ENCODE measurements around the gene LRRK1.
A peak's percentile ranks its signal among the peaks of the same experiment; 100 is the strongest.

LRRK1 gene

DNA sequence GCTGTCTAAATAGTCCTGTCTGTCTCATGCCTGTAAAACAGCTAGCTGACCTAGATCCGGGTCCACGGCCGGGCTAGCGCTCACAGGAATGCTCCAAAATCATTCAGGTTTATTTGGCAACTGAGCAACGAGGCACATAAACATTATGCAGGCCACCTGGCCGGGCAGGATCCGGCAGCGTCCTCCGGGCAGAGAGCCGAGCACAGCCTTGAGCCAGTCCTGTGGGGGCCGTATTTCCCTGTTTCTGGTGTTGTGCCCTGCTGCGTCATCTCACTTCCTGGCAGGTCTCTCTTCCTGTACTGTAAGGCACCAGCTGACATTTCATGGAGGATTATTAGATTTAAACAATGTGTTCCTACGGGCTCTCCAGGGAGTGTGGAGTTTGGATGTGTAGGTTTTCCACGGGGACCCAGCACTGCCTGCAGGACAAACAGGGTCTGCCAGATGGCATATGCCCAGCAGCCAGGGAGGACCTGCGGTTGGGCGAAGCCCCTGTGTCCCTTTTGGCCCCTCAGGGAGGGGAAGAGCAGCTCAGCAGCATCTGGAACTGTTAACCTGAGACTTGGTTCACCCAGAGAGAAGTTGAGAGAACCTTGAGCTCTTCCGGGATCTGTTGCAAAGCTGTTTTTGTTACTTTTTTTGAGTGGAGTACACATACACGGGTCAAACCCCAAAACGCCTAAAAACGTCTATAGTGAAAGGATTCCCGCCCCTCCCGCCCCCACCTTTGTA lies 16.6 kb upstream of the LRRK1 start:
- Histone ChIP-seq H4K8ac (ENCODE audit: low read depth, low read length) (no peak overlapping the region), H3K23ac (ENCODE audit: low read depth, low read length, poor library complexity) (no peak overlapping the region), H3K36me3 (replicated peaks in 1 of 2; ENCODE audit: control insufficient read depth in 2 of 2, insufficient read depth in 2 of 2, low read length in 2 of 2) (no peaks in the 10 kb centered on the region), H3K4me3 (ENCODE audit: low read length in 2 of 2) (no peak overlapping the region), H2AFZ (ENCODE audit: low read length) (no peak overlapping the region), H2AK5ac (ENCODE audit: low read depth, low read length) (no peak overlapping the region), H3K27ac (replicated peaks; ENCODE audit: low read length) (no peak overlapping the region), H2BK12ac (ENCODE audit: low read length) (no peak overlapping the region), H3K14ac (ENCODE audit: low read length) (no peak overlapping the region), H2BK120ac (ENCODE audit: low read depth, low read length) (no peak overlapping the region), H3K4ac (ENCODE audit: low read length) (no peak overlapping the region), H3K27me3 (ENCODE audit: control insufficient read depth in 3 of 3, insufficient read depth in 3 of 3, low read depth in 1 of 3, low read length in 3 of 3) (peaks cover 0 to 15% (median 0%) of the 10 kb centered on the region in 3 experiments), H3K4me1 (ENCODE audit: control insufficient read depth in 2 of 2, insufficient read depth in 1 of 2, low read depth in 1 of 2, low read length in 2 of 2) (peaks cover 3 to 7% of the 10 kb centered on the region in 2 donors), H3K9ac (ENCODE audit: low read depth, low read length, poor library complexity) (no peak overlapping the region), H3K4me2 (ENCODE audit: insufficient read depth, low read length, poor library complexity, severe bottlenecking) (no peak overlapping the region), H3K79me1 (ENCODE audit: low read depth, low read length) (no peaks in the 10 kb centered on the region), H2BK5ac (ENCODE audit: low read length) (no peak overlapping the region), H3K18ac (ENCODE audit: low read length) (peak overlapping the region; percentile 69), H4K91ac (ENCODE audit: low read depth, low read length, poor library complexity) (no peak overlapping the region), H3K9me3 (replicated peaks in 1 of 2; ENCODE audit: control insufficient read depth in 2 of 2, insufficient read depth in 1 of 2, low read depth in 1 of 2, low read length in 2 of 2) (peaks cover 0 to 3% of the 10 kb centered on the region in 2 donors), H2BK15ac (ENCODE audit: low read length) (no peak overlapping the region)
- no peak for DNase-seq (ENCODE audit: low spot score)
- no CpG with 5 or more reads among the region's 22 CpGs for WGBS, 2 donors (ENCODE audit: extremely low coverage in 2 of 2, insufficient read length in 2 of 2, insufficient replicate concordance in 1 of 2)

DNA sequence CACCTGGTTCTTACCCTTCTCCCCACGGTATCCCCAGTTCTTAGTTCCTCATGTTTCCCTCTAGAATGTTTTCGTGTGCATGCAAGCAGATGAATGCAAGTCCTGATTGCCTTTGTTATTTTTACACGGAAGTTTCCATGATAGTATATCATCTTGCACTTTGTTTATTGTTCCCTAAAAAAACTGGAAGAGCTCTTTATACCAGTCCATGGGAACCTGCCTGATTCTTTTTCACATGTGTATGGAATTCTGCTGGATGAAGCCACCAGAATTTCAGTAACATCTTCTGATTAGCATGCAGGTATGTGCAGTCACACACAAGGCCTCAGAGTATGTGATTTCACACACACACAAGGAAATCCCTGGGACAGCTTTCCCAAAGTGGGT lies 16.0 kb upstream of the LRRK1 start:
- H3K23ac ChIP-seq (ENCODE audit: low read depth, low read length, poor library complexity), result no peak overlapping the region
- H3K18ac ChIP-seq (ENCODE audit: low read length), result no peak overlapping the region
- H2BK12ac ChIP-seq (ENCODE audit: low read length), result no peak overlapping the region
- peaks cover 0 to 3% of the 10 kb centered on the region in 2 donors for H3K9me3 ChIP-seq (replicated peaks in 1 of 2; ENCODE audit: control insufficient read depth in 2 of 2, insufficient read depth in 1 of 2, low read depth in 1 of 2, low read length in 2 of 2)
- no peak overlapping the region for H3K27ac ChIP-seq (replicated peaks; ENCODE audit: low read length)
- no peak overlapping the region for H3K9ac ChIP-seq (ENCODE audit: low read depth, low read length, poor library complexity)
- H4K8ac ChIP-seq (ENCODE audit: low read depth, low read length), result no peak overlapping the region
- H4K91ac ChIP-seq (ENCODE audit: low read depth, low read length, poor library complexity), result no peak overlapping the region
- H3K4me1 ChIP-seq (ENCODE audit: control insufficient read depth in 2 of 2, insufficient read depth in 1 of 2, low read depth in 1 of 2, low read length in 2 of 2), result peaks cover 3 to 7% of the 10 kb centered on the region in 2 donors
- no peak overlapping the region for H2BK120ac ChIP-seq (ENCODE audit: low read depth, low read length)
- H3K27me3 ChIP-seq (ENCODE audit: control insufficient read depth in 3 of 3, insufficient read depth in 3 of 3, low read depth in 1 of 3, low read length in 3 of 3), result peaks cover 0 to 15% (median 0%) of the 10 kb centered on the region in 3 experiments
- no peak for DNase-seq (ENCODE audit: low spot score)
- H3K4ac ChIP-seq (ENCODE audit: low read length), result no peak overlapping the region
- no peak overlapping the region for H3K4me2 ChIP-seq (ENCODE audit: insufficient read depth, low read length, poor library complexity, severe bottlenecking)
- H3K36me3 ChIP-seq (replicated peaks in 1 of 2; ENCODE audit: control insufficient read depth in 2 of 2, insufficient read depth in 2 of 2, low read length in 2 of 2), result no peaks in the 10 kb centered on the region
- no peak overlapping the region for H2BK5ac ChIP-seq (ENCODE audit: low read length)
- H3K4me3 ChIP-seq (ENCODE audit: low read length in 2 of 2), result no peak overlapping the region
- WGBS, 2 donors (ENCODE audit: extremely low coverage in 2 of 2, insufficient read length in 2 of 2, insufficient replicate concordance in 1 of 2), result no CpG with 5 or more reads among the region's 3 CpGs
- H2AFZ ChIP-seq (ENCODE audit: low read length), result no peak overlapping the region
- no peak overlapping the region for H3K14ac ChIP-seq (ENCODE audit: low read length)
- H2AK5ac ChIP-seq (ENCODE audit: low read depth, low read length), result no peak overlapping the region
- no peak overlapping the region for H2BK15ac ChIP-seq (ENCODE audit: low read length)
- no peaks in the 10 kb centered on the region for H3K79me1 ChIP-seq (ENCODE audit: low read depth, low read length)

DNA sequence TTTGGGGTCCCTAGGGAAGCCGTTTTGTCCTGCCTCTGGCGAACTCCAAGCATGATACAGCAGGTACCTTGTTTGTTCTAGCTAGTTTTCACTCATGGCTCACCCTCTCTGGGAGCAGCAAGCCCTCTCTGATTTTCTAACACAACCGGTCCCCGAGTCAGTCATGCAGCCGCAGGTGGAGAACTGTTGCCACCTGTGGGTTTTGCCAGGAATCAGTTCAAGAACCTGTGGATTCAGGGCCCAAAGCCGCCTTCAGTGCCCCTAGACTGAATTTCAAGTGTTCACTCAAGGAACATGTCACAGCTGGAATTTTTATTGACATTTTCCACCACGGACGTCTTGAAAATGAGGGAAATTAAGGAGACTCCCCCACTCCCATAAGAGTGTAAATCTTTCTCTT lies 13.3 kb upstream of the LRRK1 start:
- Histone ChIP-seq H2BK5ac (ENCODE audit: low read length) (no peak overlapping the region), H4K8ac (ENCODE audit: low read depth, low read length) (no peak overlapping the region), H2AK5ac (ENCODE audit: low read depth, low read length) (no peak overlapping the region), H3K79me1 (ENCODE audit: low read depth, low read length) (no peaks in the 10 kb centered on the region), H3K18ac (ENCODE audit: low read length) (no peak overlapping the region), H4K91ac (ENCODE audit: low read depth, low read length, poor library complexity) (no peak overlapping the region), H3K4me2 (ENCODE audit: insufficient read depth, low read length, poor library complexity, severe bottlenecking) (no peak overlapping the region), H3K4ac (ENCODE audit: low read length) (no peak overlapping the region), H3K23ac (ENCODE audit: low read depth, low read length, poor library complexity) (no peak overlapping the region), H3K4me1 (ENCODE audit: control insufficient read depth in 2 of 2, insufficient read depth in 1 of 2, low read depth in 1 of 2, low read length in 2 of 2) (peaks cover under 1 to 3% of the 10 kb centered on the region in 2 donors), H3K27me3 (ENCODE audit: control insufficient read depth in 3 of 3, insufficient read depth in 3 of 3, low read depth in 1 of 3, low read length in 3 of 3) (peaks cover 0 to 8% (median 0%) of the 10 kb centered on the region in 3 experiments), H2BK120ac (ENCODE audit: low read depth, low read length) (no peak overlapping the region), H3K4me3 (ENCODE audit: low read length in 2 of 2) (no peak overlapping the region), H3K27ac (replicated peaks; ENCODE audit: low read length) (no peak overlapping the region), H3K9ac (ENCODE audit: low read depth, low read length, poor library complexity) (no peak overlapping the region), H3K36me3 (replicated peaks in 1 of 2; ENCODE audit: control insufficient read depth in 2 of 2, insufficient read depth in 2 of 2, low read length in 2 of 2) (no peaks in the 10 kb centered on the region), H3K14ac (ENCODE audit: low read length) (no peak overlapping the region), H3K9me3 (replicated peaks in 1 of 2; ENCODE audit: control insufficient read depth in 2 of 2, insufficient read depth in 1 of 2, low read depth in 1 of 2, low read length in 2 of 2) (peaks cover 0 to 3% of the 10 kb centered on the region in 2 donors), H2BK15ac (ENCODE audit: low read length) (no peak overlapping the region), H2BK12ac (ENCODE audit: low read length) (no peak overlapping the region), H2AFZ (ENCODE audit: low read length) (no peak overlapping the region)
- no CpG with 5 or more reads among the region's 8 CpGs for whole genome bisulfite sequencing, 2 donors (ENCODE audit: extremely low coverage in 2 of 2, insufficient read length in 2 of 2, insufficient replicate concordance in 1 of 2)
- no peak for DNase-seq (ENCODE audit: low spot score)

DNA sequence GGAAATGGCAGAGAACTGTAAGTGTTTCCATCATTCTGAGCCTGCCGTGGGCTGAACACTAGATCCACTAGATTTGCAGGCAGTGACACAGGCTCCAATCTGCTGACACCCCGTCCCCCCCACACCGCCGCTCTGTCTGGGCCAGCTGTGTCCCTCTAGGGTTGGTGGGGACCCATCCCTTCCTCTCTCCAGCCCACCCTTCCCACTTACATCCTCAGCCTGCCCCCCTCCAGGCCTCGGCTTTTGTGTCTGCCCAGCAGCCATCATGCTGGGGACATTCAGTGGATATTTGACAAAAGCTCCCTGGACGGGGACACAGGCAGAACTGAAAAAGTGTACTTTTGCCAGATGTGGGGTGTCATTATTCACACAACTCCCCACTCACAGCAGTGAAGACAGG lies 10.7 kb upstream of the LRRK1 start:
- WGBS, 2 donors (ENCODE audit: extremely low coverage in 2 of 2, insufficient read length in 2 of 2, insufficient replicate concordance in 1 of 2), result no CpG with 5 or more reads among the region's 6 CpGs
- peak overlapping the region; percentile 40 for H3K18ac ChIP-seq (ENCODE audit: low read length)
- H3K27me3 ChIP-seq (ENCODE audit: control insufficient read depth in 3 of 3, insufficient read depth in 3 of 3, low read depth in 1 of 3, low read length in 3 of 3), result peaks cover 0 to 1% (median 0%) of the 10 kb centered on the region in 3 experiments
- no peak overlapping the region for H3K4me2 ChIP-seq (ENCODE audit: insufficient read depth, low read length, poor library complexity, severe bottlenecking)
- no peak overlapping the region for H2BK120ac ChIP-seq (ENCODE audit: low read depth, low read length)
- no peak overlapping the region for H3K4ac ChIP-seq (ENCODE audit: low read length)
- no peak overlapping the region for H2BK12ac ChIP-seq (ENCODE audit: low read length)
- H4K8ac ChIP-seq (ENCODE audit: low read depth, low read length), result no peak overlapping the region
- H3K14ac ChIP-seq (ENCODE audit: low read length), result no peak overlapping the region
- DNase-seq (ENCODE audit: low spot score), result no peak
- no peaks in the 10 kb centered on the region for H3K4me1 ChIP-seq (ENCODE audit: control insufficient read depth in 2 of 2, insufficient read depth in 1 of 2, low read depth in 1 of 2, low read length in 2 of 2)
- H2AFZ ChIP-seq (ENCODE audit: low read length), result no peak overlapping the region
- no peak overlapping the region for H4K91ac ChIP-seq (ENCODE audit: low read depth, low read length, poor library complexity)
- peak overlapping the region; percentile 17 for H2BK5ac ChIP-seq (ENCODE audit: low read length)
- no peak overlapping the region for H2BK15ac ChIP-seq (ENCODE audit: low read length)
- peaks cover 0 to 3% of the 10 kb centered on the region in 2 donors for H3K9me3 ChIP-seq (replicated peaks in 1 of 2; ENCODE audit: control insufficient read depth in 2 of 2, insufficient read depth in 1 of 2, low read depth in 1 of 2, low read length in 2 of 2)
- peak overlapping the region; percentile 13 for H2AK5ac ChIP-seq (ENCODE audit: low read depth, low read length)
- no peaks in the 10 kb centered on the region for H3K79me1 ChIP-seq (ENCODE audit: low read depth, low read length)
- no peak overlapping the region for H3K4me3 ChIP-seq (ENCODE audit: low read length in 2 of 2)
- no peak overlapping the region for H3K27ac ChIP-seq (replicated peaks; ENCODE audit: low read length)
- H3K23ac ChIP-seq (ENCODE audit: low read depth, low read length, poor library complexity), result no peak overlapping the region
- H3K36me3 ChIP-seq (replicated peaks in 1 of 2; ENCODE audit: control insufficient read depth in 2 of 2, insufficient read depth in 2 of 2, low read length in 2 of 2), result no peaks in the 10 kb centered on the region
- no peak overlapping the region for H3K9ac ChIP-seq (ENCODE audit: low read depth, low read length, poor library complexity)

Data from neuronal stem cell (in vitro differentiated cells).